ENCODE measurements around the gene IGF1.
"Not testable (repeated sequence)": the region's sequence is repeated elsewhere in the genome, so short reads cannot be mapped to it uniquely, and the experiment has no call there.

Gene IGF1

DNA sequence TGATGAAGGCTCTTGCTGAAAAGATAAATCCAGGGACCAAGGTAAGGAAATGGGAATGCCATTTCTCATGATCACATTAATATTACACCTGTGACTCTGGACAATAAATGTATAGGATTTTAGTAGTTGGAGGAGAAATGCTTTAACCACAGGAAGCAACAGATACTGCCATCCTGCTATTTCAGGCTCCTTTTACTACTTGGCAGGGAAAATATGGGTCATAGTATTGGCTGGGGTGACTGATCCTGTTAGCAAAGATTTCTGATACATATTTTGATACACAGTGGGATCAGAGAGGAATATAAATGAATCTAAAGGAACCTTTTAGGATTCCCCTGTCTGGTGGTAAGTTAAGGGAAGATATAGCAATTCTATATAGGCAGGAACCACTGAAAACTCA is 115.0 kb downstream of the IGF1 start:
- Histone ChIP-seq H3K27me3 (ENCODE audit: insufficient read depth, low read length) (no peaks in the 10 kb centered on the region), H3K36me3 (ENCODE audit: insufficient read depth, low read depth, low read length) (no peaks in the 10 kb centered on the region), H3K4me1 (ENCODE audit: insufficient read depth, low read length) (no peaks in the 10 kb centered on the region), H3K9ac (ENCODE audit: low read depth, low read length) (no peak overlapping the region), H3K27ac (ENCODE audit: low read length) (no peak overlapping the region), H3K9me3 (ENCODE audit: insufficient read depth, low read depth, low read length) (peaks cover 34% of the 10 kb centered on the region), H3K4me3 (ENCODE audit: low read length) (no peak overlapping the region)

DNA sequence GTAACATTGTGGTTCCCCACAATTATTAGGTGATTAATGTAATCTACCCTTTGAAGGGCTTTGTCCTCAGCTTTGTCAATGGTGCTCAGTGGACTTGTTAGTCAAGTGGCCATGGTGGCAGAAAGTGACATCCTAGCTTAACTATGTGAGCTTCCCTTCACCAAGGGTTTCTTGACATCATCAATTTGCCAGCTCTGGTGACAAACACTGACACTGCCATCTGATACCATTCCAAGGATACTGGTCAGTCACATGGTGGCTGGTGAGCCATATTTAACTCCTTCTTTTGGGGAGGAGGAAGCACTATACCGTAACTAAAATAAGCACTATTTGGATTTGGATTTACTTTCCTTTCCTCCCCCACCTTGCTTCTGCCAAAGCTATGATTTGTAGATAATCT is 115.7 kb downstream of the IGF1 start:
- Histone ChIP-seq H3K36me3 (ENCODE audit: insufficient read depth, low read depth, low read length) (no peaks in the 10 kb centered on the region), H3K4me3 (ENCODE audit: low read length) (no peak overlapping the region), H3K27ac (ENCODE audit: low read length) (no peak overlapping the region), H3K4me1 (ENCODE audit: insufficient read depth, low read length) (no peaks in the 10 kb centered on the region), H3K9me3 (ENCODE audit: insufficient read depth, low read depth, low read length) (peaks cover 30% of the 10 kb centered on the region), H3K9ac (ENCODE audit: low read depth, low read length) (no peak overlapping the region), H3K27me3 (ENCODE audit: insufficient read depth, low read length) (no peaks in the 10 kb centered on the region)

DNA sequence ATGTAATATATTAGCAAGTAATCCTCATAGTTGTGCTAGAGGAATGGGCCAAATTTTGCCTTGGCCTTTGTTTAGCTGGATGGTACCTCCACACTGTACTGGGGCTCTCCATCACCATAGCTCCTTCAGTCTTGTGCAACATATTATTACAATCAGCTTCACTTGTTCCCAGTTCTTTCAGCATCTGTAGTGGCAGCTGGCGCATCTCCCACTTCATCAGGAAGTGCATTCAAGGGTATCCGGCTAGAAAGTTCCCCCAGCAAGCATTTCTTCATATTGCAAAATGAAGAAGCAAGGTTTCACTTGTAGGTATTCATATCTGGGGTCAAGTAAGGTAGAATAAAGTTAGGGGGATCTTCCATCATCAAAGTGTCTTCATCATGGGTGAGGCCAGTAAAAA is 123.7 kb downstream of the IGF1 start:
- Histone ChIP-seq H3K4me1 (ENCODE audit: insufficient read depth, low read length) (no peaks in the 10 kb centered on the region), H3K27ac (ENCODE audit: low read length) (no peak overlapping the region), H3K36me3 (ENCODE audit: insufficient read depth, low read depth, low read length) (no peaks in the 10 kb centered on the region), H3K4me3 (ENCODE audit: low read length) (no peak overlapping the region), H3K9ac (ENCODE audit: low read depth, low read length) (no peak overlapping the region), H3K27me3 (ENCODE audit: insufficient read depth, low read length) (no peaks in the 10 kb centered on the region), H3K9me3 (ENCODE audit: insufficient read depth, low read depth, low read length) (peaks cover 28% of the 10 kb centered on the region)

DNA sequence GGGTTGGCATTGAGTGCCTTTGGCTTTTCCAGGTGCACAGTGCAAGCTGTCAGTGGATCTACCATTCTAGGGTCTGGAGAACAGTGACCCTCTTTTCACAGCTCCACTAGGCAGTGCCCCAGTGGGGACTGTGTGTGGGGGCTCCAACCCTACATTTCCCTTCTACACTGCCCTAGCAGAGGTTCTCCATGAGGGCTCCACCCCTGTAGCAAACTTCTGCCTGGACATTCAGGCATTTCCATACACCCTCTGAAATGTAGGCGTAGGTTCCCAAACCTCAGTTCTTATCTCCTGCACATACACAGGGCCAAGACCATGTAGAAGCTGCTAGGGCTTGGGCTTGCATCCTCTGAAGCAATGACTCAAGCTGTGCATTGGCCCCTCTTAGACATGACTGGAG is 126.1 kb downstream of the IGF1 start:
- peaks cover 28% of the 10 kb centered on the region for H3K9me3 ChIP-seq (ENCODE audit: insufficient read depth, low read depth, low read length)
- H3K4me3 ChIP-seq (ENCODE audit: low read length); H3K9ac ChIP-seq (ENCODE audit: low read depth, low read length); H3K36me3 ChIP-seq (ENCODE audit: insufficient read depth, low read depth, low read length); H3K27me3 ChIP-seq (ENCODE audit: insufficient read depth, low read length); H3K27ac ChIP-seq (ENCODE audit: low read length); H3K4me1 ChIP-seq (ENCODE audit: insufficient read depth, low read length): not testable (repeated sequence)

DNA sequence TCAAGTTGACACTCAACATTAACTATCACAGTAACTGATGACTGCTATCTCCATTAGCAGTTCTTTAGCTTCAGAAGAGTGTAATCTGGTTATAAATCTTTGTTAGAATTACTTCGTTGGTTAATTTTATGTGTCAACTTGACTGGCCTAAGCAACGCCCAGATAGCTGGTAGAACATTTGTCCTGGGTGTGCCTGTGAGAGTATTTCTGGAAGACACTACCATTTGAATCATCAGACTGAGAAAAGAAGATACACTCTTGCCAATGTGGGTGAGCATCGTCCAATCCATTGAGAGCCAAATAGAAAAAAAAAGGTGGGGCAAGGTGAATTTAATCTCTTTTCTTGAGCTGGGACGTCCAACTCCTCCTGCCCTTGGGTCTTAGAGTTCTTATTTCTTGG is 129.0 kb downstream of the IGF1 start:
- Histone ChIP-seq H3K4me1 (ENCODE audit: insufficient read depth, low read length) (no peaks in the 10 kb centered on the region), H3K36me3 (ENCODE audit: insufficient read depth, low read depth, low read length) (no peaks in the 10 kb centered on the region), H3K9me3 (ENCODE audit: insufficient read depth, low read depth, low read length) (peaks cover 28% of the 10 kb centered on the region)

DNA sequence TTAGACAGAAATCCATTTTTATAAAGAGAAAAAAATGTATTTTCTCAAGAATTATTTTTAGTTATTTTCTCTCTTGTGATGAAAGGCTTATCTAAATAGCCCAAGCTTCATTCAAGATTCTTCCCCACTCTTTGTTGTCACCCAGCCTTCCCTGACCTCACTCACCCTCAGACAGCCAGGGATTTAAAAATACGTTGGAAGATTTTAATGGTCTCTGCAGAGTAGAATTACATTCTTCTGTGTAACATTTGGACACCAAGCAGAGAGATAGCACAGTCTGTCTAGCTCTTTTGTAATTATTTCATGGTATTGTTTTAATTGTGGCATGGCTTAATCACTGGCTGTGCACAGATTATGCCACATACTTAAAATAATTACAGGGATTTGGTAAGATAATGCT is 130.3 kb downstream of the IGF1 start:
- H3K9ac ChIP-seq (ENCODE audit: low read depth, low read length): no peak overlapping the region

More for the DNA sequence above, 129.0 kb downstream of the IGF1 start:
- no peak overlapping the region for H3K4me3 ChIP-seq (ENCODE audit: low read length)
- H3K27ac ChIP-seq (ENCODE audit: low read length): no peak overlapping the region
- H3K9ac ChIP-seq (ENCODE audit: low read depth, low read length): no peak overlapping the region
- H3K27me3 ChIP-seq (ENCODE audit: insufficient read depth, low read length): no peaks in the 10 kb centered on the region

DNA sequence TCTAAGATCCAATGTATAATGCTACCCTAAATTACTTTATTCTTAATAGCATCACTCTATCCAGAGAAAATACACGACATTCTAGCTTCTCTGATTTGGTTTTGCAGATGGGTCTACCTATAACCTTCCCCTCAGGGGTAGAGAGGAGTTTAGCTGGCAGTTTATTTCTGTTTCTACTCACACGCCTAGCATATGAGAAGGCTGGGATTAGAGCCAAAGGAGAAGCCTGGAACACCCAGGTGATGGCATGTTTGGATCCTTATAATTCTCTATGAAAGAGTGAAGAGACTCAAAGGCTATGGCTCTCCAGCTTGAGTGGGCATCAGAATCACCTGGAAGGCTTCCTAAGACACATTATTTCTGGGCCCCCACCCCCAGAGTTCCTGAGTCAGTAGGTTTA is 131.3 kb downstream of the IGF1 start:
- no peak overlapping the region for H3K4me3 ChIP-seq (ENCODE audit: low read length)
- no peak overlapping the region for H3K9ac ChIP-seq (ENCODE audit: low read depth, low read length)
- H3K4me1 ChIP-seq (ENCODE audit: insufficient read depth, low read length): no peaks in the 10 kb centered on the region
- H3K9me3 ChIP-seq (ENCODE audit: insufficient read depth, low read depth, low read length): peaks cover 26% of the 10 kb centered on the region
- H3K27ac ChIP-seq (ENCODE audit: low read length): no peak overlapping the region
- H3K27me3 ChIP-seq (ENCODE audit: insufficient read depth, low read length): no peaks in the 10 kb centered on the region
- H3K36me3 ChIP-seq (ENCODE audit: insufficient read depth, low read depth, low read length): no peaks in the 10 kb centered on the region

More for the DNA sequence above, 130.3 kb downstream of the IGF1 start:
- no peaks in the 10 kb centered on the region for H3K4me1 ChIP-seq (ENCODE audit: insufficient read depth, low read length)
- H3K9me3 ChIP-seq (ENCODE audit: insufficient read depth, low read depth, low read length): peaks cover 30% of the 10 kb centered on the region
- H3K4me3 ChIP-seq (ENCODE audit: low read length): no peak overlapping the region
- H3K27ac ChIP-seq (ENCODE audit: low read length): no peak overlapping the region
- no peaks in the 10 kb centered on the region for H3K36me3 ChIP-seq (ENCODE audit: insufficient read depth, low read depth, low read length)
- no peaks in the 10 kb centered on the region for H3K27me3 ChIP-seq (ENCODE audit: insufficient read depth, low read length)

DNA sequence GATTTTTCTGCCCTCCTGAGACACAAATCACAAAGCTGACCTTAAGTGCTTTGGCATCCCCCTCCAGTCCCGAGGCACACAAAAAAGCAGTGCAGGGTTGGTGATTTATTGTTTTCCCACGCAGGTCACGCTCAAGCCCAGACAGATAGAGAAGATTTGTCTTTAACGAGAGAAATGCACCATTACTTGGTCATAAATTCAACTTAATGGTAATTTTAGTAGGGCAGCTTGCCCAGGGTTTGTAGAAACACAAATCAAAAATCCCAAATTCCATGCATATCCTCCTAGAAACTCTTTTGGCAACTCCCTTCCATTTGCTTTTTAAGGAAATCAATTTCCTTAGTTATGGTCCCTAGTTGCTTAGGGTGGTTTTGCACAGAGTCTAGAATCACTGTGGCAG is 132.6 kb downstream of the IGF1 start:
- Histone ChIP-seq H3K4me1 (ENCODE audit: insufficient read depth, low read length) (no peaks in the 10 kb centered on the region), H3K9me3 (ENCODE audit: insufficient read depth, low read depth, low read length) (peaks cover 16% of the 10 kb centered on the region; the same call in 1 of the 2 replicates), H3K4me3 (ENCODE audit: low read length) (no peak overlapping the region)

More for the DNA sequence above, 132.6 kb downstream of the IGF1 start:
- Histone ChIP-seq H3K9ac (ENCODE audit: low read depth, low read length) (no peak overlapping the region), H3K36me3 (ENCODE audit: insufficient read depth, low read depth, low read length) (no peaks in the 10 kb centered on the region), H3K27me3 (ENCODE audit: insufficient read depth, low read length) (no peaks in the 10 kb centered on the region), H3K27ac (ENCODE audit: low read length) (no peak overlapping the region)
